Calu3 (cell line): ENCODE results near the gene PRKCA. TPM values are rescaled to one million over a fixed set of nuclear protein-coding genes. Genes with fewer than 3 reads are reported as not detected.

Experiments used
- BruUV-seq: library from RNA; stranded (reverse); fragments of 400-500 nt; replicated peaks from 2 replicates; lab custom pipeline; 2021; lab: Mats Ljungman, UMichigan
- CTCF ChIA-PET: fragments of 300-600 bp; sonication (Branson Sonifier 250); formaldehyde crosslinking; loops from one replicate; lab custom pipeline; 2022; ENCODE audit warnings: antibody characterized with exemption; lab: Charles Lee
- DNase-seq: peaks from one replicate; pipeline ENCODE4 v3.0.0; 2022
- H3K27ac Mint-ChIP-seq: one replicate; pipeline ENCODE4 v1.8.0; 2022; ENCODE audit warnings: mixed read lengths; ENCODE audit not compliant: unreplicated experiment
- H3K27me3 Mint-ChIP-seq: one replicate; pipeline ENCODE4 v1.8.0; 2022; ENCODE audit warnings: mixed read lengths; ENCODE audit not compliant: unreplicated experiment
- H3K36me3 Mint-ChIP-seq: one replicate; pipeline ENCODE4 v1.8.0; 2022; ENCODE audit warnings: mild to moderate bottlenecking, moderate library complexity, mixed read lengths; ENCODE audit not compliant: insufficient read depth, unreplicated experiment
- H3K4me1 Mint-ChIP-seq: one replicate; pipeline ENCODE4 v1.8.0; 2022; ENCODE audit warnings: mild to moderate bottlenecking, low read depth, mixed read lengths; ENCODE audit not compliant: unreplicated experiment
- H3K4me3 Mint-ChIP-seq: one replicate; pipeline ENCODE4 v1.8.0; 2022; ENCODE audit warnings: mild to moderate bottlenecking, low read depth, moderate library complexity, mixed read lengths; ENCODE audit not compliant: unreplicated experiment
- H3K9me3 Mint-ChIP-seq: one replicate; pipeline ENCODE4 v1.8.0; 2022; ENCODE audit warnings: low read depth, mixed read lengths; ENCODE audit not compliant: unreplicated experiment
- intact Hi-C: fragments of 100-400 bp; cut with micrococcal nuclease; formaldehyde crosslinking; loops from one replicate; pipeline ENCODE4 v1.10.0; 2022; ENCODE audit not compliant: unreplicated experiment
- total RNA-seq: library from RNA; stranded (reverse); gene quantifications from 2 replicates; pipeline ENCODE4 v1.2.3, GENCODE V29; 2022
- TF ChIP-seq, protein P1 (sequence below): fragments of 200-600 bp; IDR thresholded peaks from one replicate; pipeline ENCODE4 v1.8.0; 2022; ENCODE audit warnings: antibody characterized with exemption; ENCODE audit not compliant: unreplicated experiment

Gene PRKCA
- total RNA-seq, 1 experiment from 2014 or later, result 126 TPM

DNA sequence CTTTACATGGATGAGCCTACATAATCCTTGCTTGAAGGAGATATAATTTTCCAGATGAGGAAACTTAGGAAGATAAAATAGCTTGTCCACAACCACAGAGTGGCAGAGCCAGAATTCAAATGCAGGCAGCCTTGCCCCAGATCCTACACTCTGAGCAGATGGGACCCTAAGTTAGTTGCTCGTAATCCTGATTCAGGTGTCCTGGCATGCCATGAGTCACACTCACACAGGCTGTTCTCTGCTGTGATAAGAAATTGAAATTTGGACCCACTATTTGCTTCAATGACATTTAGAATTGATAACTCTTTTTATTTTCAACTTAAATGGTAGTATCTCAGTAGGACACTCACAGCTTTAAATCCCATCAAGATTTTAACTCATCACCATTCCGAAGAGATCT lies 381.8 kb downstream of the PRKCA start:
- no TSS peak for BruUV-seq
- peaks cover 15% of the 10 kb centered on the region for H3K36me3 Mint-ChIP-seq
- H3K27me3 Mint-ChIP-seq, result no peaks in the 10 kb centered on the region
- no peak overlapping the region for H3K27ac Mint-ChIP-seq
- intact Hi-C loops, result no loop called here
- H3K4me1 Mint-ChIP-seq, result peaks cover 21% of the 10 kb centered on the region
- TF ChIP-seq, protein P1, sequence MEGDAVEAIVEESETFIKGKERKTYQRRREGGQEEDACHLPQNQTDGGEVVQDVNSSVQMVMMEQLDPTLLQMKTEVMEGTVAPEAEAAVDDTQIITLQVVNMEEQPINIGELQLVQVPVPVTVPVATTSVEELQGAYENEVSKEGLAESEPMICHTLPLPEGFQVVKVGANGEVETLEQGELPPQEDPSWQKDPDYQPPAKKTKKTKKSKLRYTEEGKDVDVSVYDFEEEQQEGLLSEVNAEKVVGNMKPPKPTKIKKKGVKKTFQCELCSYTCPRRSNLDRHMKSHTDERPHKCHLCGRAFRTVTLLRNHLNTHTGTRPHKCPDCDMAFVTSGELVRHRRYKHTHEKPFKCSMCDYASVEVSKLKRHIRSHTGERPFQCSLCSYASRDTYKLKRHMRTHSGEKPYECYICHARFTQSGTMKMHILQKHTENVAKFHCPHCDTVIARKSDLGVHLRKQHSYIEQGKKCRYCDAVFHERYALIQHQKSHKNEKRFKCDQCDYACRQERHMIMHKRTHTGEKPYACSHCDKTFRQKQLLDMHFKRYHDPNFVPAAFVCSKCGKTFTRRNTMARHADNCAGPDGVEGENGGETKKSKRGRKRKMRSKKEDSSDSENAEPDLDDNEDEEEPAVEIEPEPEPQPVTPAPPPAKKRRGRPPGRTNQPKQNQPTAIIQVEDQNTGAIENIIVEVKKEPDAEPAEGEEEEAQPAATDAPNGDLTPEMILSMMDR, result no peak
- CTCF ChIA-PET, result no interaction called here
- no peak for DNase-seq
- H3K4me3 Mint-ChIP-seq, result no peak overlapping the region
- H3K9me3 Mint-ChIP-seq, result no peaks in the 10 kb centered on the region

GRCh38 chr17:66684731-66685130 lies 382.3 kb downstream of the PRKCA start:
- no peak for DNase-seq
- H3K9me3 Mint-ChIP-seq, result no peaks in the 10 kb centered on the region
- H3K27ac Mint-ChIP-seq, result no peak overlapping the region
- CTCF ChIA-PET, result no interaction called here
- intact Hi-C loops, result no loop called here
- H3K36me3 Mint-ChIP-seq, result peaks cover 15% of the 10 kb centered on the region
- peaks cover 21% of the 10 kb centered on the region for H3K4me1 Mint-ChIP-seq
- BruUV-seq, result no TSS peak
- H3K27me3 Mint-ChIP-seq, result no peaks in the 10 kb centered on the region
- H3K4me3 Mint-ChIP-seq, result no peak overlapping the region
- TF ChIP-seq, protein P1, result no peak

DNA sequence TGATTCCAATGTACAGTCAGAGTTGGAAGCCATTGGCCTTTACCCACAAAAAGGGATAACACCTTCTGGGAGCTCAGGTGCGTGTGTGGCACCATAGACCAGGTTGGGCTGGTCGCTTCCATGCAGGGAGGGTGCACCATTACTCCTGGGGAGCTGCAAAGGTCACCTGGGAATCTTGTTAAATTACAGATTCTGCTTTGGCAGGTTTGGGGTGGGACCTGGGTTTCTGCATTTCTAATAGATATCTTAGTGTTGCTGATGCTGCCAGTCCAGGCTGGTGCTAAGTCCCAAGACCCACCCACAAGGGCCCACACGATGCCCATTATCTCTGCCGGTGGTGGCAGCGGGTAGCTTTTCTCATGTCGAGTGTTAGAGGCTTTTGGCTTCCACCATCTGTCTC lies 384.2 kb downstream of the PRKCA start:
- TF ChIP-seq, protein P1, result no peak
- no peak overlapping the region for H3K4me3 Mint-ChIP-seq
- DNase-seq, result no peak
- CTCF ChIA-PET, result no interaction called here
- no peak overlapping the region for H3K27ac Mint-ChIP-seq
- BruUV-seq, result no TSS peak
- intact Hi-C loops, result no loop called here
- H3K9me3 Mint-ChIP-seq, result no peaks in the 10 kb centered on the region
- H3K4me1 Mint-ChIP-seq, result peaks cover 27% of the 10 kb centered on the region
- H3K27me3 Mint-ChIP-seq, result no peaks in the 10 kb centered on the region
- H3K36me3 Mint-ChIP-seq, result peaks cover 20% of the 10 kb centered on the region

- H3K27ac Mint-ChIP-seq, result no peak overlapping the region
- no peaks in the 10 kb centered on the region for H3K9me3 Mint-ChIP-seq
- H3K36me3 Mint-ChIP-seq, result peaks cover 31% of the 10 kb centered on the region
These were observed 385.3 kb downstream of the PRKCA start for GRCh38 chr17:66687570-66688284.

More at GRCh38 chr17:66687570-66688284, 385.3 kb downstream of the PRKCA start:
- no peak for DNase-seq
- CTCF ChIA-PET, result interaction anchor here (0.5 kb wide), 1 partner anchor 139 kb away, joined by 4 read pairs; no protein-coding TSS in a partner anchor
- no peaks in the 10 kb centered on the region for H3K27me3 Mint-ChIP-seq
- H3K4me3 Mint-ChIP-seq, result no peak overlapping the region
- TF ChIP-seq, protein P1, result no peak
- intact Hi-C loops, result no loop called here
- no TSS peak for BruUV-seq
- H3K4me1 Mint-ChIP-seq, result peaks cover 34% of the 10 kb centered on the region
